Neural cell (in vitro differentiated cells): ENCODE measurements around the gene SPRN. TPM values are rescaled to one million over a fixed set of nuclear protein-coding genes. Genes with fewer than 3 reads are reported as not detected.

ENCODE experiments used
- H2AFZ ChIP-seq: fragments of 200-600, 300-800 bp; sonication (generic), shearing (Covaris generic); 2 replicates; pipeline ENCODE4 v1.6.0; 2014; ENCODE audit warnings: low read depth, mild to moderate bottlenecking, antibody characterized with exemption, low read length, moderate library complexity
- H3F3A ChIP-seq: fragments of 200-600 bp; shearing (Covaris generic); 2 replicates; pipeline ENCODE4 v1.6.1; 2016; ENCODE audit warnings: mild to moderate bottlenecking, moderate library complexity, mixed read lengths, antibody characterized with exemption, low read length; ENCODE audit not compliant: insufficient read depth, poor library complexity, severe bottlenecking
- H3K27ac ChIP-seq: fragments of 200-600, 300-800 bp; sonication (generic), shearing (Covaris generic); 2 replicates; pipeline ENCODE4 v1.5.1; 2014; ENCODE audit warnings: mild to moderate bottlenecking, low read length, moderate library complexity
- H3K27me3 ChIP-seq: fragments of 300-800, 200-600 bp; sonication (generic), shearing (Covaris generic); 2 replicates; pipeline ENCODE4 v1.6.0; 2014; ENCODE audit warnings: mild to moderate bottlenecking, low read depth, low read length, moderate library complexity; ENCODE audit not compliant: insufficient read depth
- H3K36me3 ChIP-seq: fragments of 300-800, 200-600 bp; sonication (generic), shearing (Covaris generic); 2 replicates; pipeline ENCODE4 v1.5.1; 2014; ENCODE audit warnings: mild to moderate bottlenecking, antibody characterized with exemption, low read length, moderate library complexity; ENCODE audit not compliant: insufficient read depth
- H3K4me2 ChIP-seq: fragments of 300-800, 200-600 bp; sonication (generic), shearing (Covaris generic); 2 replicates; pipeline ENCODE4 v1.6.0; 2014; ENCODE audit warnings: mild to moderate bottlenecking, low read length
- H3K4me3 ChIP-seq: fragments of 300-800, 200-600 bp; sonication (generic), shearing (Covaris generic); 2 replicates; pipeline ENCODE4 v1.5.1; 2014; ENCODE audit warnings: mild to moderate bottlenecking, low read length, moderate library complexity
- H3K79me2 ChIP-seq: fragments of 200-600 bp; shearing (Covaris generic); replicated peaks from 2 replicates; pipeline ENCODE4 v1.6.0; 2014; ENCODE audit warnings: mild to moderate bottlenecking, low read length, moderate library complexity; ENCODE audit not compliant: insufficient read depth
- H3K9ac ChIP-seq: fragments of 300-800, 200-600 bp; sonication (generic), shearing (Covaris generic); 2 replicates; pipeline ENCODE4 v1.6.1; 2016; ENCODE audit warnings: mild to moderate bottlenecking, low read length, mixed read lengths
- H3K9me2 ChIP-seq: fragments of 200-600 bp; shearing (Covaris generic); 2 replicates; pipeline ENCODE4 v1.6.1; 2016; ENCODE audit warnings: mild to moderate bottlenecking, low read length, mixed read lengths; ENCODE audit not compliant: insufficient read depth
- H3K9me3 ChIP-seq: fragments of 200-600, 300-800 bp; sonication (generic), shearing (Covaris generic); 2 replicates; pipeline ENCODE4 v1.6.1; 2016; ENCODE audit warnings: mild to moderate bottlenecking, mixed run types, low read length, moderate library complexity, mixed read lengths
- H4K20me1 ChIP-seq: fragments of 200-600 bp; shearing (Covaris generic); 2 replicates; pipeline ENCODE4 v1.6.1; 2016; ENCODE audit warnings: mild to moderate bottlenecking, mixed run types; ENCODE audit not compliant: insufficient read depth
- EP300 ChIP-seq: fragments of 450-650 bp; conservative IDR thresholded peaks from 2 replicates; pipeline ENCODE4 v1.6.1; 2014; ENCODE audit warnings: antibody characterized with exemption, mild to moderate bottlenecking, moderate library complexity; ENCODE audit not compliant: poor library complexity, severe bottlenecking
- EZH2 ChIP-seq: fragments of 200-600, 300-800 bp; shearing (Covaris generic), sonication (generic); IDR thresholded peaks from 2 replicates; pipeline ENCODE4 v1.6.1; 2014; ENCODE audit warnings: antibody characterized with exemption, low read length, borderline replicate concordance, mild to moderate bottlenecking; ENCODE audit not compliant: insufficient read depth, poor library complexity, severe bottlenecking
- MXI1 ChIP-seq: fragments of 450-650 bp; conservative IDR thresholded peaks from 2 replicates; pipeline ENCODE4 v1.6.1; 2014; ENCODE audit warnings: antibody characterized with exemption, mild to moderate bottlenecking; ENCODE audit not compliant: poor library complexity, severe bottlenecking
- POLR2AphosphoS5 ChIP-seq: IDR thresholded peaks from 2 replicates; pipeline ENCODE4 v1.6.1; 2012
- RAD21 ChIP-seq: fragments of 450-650 bp; conservative IDR thresholded peaks from 2 replicates; pipeline ENCODE4 v1.6.1; 2014; ENCODE audit warnings: antibody characterized with exemption, mild to moderate bottlenecking, moderate library complexity
- REST ChIP-seq: IDR thresholded peaks from 2 replicates; pipeline ENCODE4 v1.6.1; 2012; ENCODE audit warnings: borderline replicate concordance
- SMC3 ChIP-seq: fragments of 450-650 bp; conservative IDR thresholded peaks from 2 replicates; pipeline ENCODE4 v1.6.1; 2014; ENCODE audit warnings: antibody characterized with exemption, mild to moderate bottlenecking, moderate library complexity; ENCODE audit not compliant: poor library complexity
- TAF1 ChIP-seq: IDR thresholded peaks from 2 replicates; pipeline ENCODE4 v1.6.1; 2012; ENCODE audit warnings: low read depth
- polyA plus RNA-seq: library from polyadenylated mRNA; depleted of rRNA; stranded (reverse); fragments of >200 nt; gene quantifications from 2 replicates; pipeline ENCODE4 v1.2.3, GENCODE V29; 2014
- TF ChIP-seq, protein P1 (sequence below): fragments of 450-650 bp; IDR thresholded peaks from 2 replicates; pipeline ENCODE4 v1.5.1; 2014; ENCODE audit warnings: antibody characterized with exemption, mild to moderate bottlenecking, moderate library complexity; ENCODE audit not compliant: poor library complexity, severe bottlenecking

The SPRN gene
- polyA plus RNA-seq, 1 donor from 2014 or later = 1.1 TPM

DNA sequence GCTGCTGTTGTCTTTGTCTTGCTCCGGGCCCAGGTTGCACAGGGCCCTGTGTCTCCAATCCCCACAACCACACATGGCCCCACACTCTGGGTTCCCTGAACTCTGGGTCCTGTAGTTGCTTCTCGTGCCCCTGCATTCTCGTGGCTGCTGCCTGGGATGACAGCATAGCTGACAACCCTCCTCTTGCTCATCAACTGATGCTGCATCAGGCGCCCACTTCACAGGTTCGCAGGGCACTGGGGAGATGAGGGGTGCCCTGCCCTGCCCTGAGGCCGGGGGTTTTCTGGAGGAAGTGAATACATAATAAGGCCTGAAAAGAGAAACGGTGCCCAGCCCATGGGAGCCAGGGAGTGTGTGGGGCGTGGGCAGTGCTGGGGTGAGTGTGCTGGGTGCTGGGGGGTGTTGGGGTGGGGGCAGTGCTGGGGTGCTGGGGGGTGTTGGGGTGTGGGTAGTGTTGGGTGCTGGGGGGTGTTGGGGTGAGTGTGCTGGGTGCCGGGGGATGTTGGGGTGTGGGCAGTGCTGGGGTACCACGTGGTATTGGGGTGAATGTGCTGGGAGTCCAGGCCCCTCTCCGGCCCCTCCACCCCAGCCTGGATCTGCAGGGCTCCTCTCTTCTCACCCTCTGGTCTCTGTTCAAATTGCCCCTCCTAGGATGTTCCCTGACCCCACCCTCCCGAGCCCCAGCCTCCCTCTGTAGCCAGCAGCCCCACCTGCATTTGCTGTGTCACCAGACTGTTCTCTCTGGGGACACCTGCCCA, 32.5 kb downstream of the SPRN start:
- H4K20me1 ChIP-seq = no peaks in the 10 kb centered on the region
- H3K9ac ChIP-seq = no peak overlapping the region
- TF ChIP-seq TAF1 (no peak), EZH2 (no peak), RAD21 (no peak), SMC3 (no peak), EP300 (no peak), MXI1 (no peak), REST (no peak), POLR2AphosphoS5 (no peak)
- TF ChIP-seq, protein P1, sequence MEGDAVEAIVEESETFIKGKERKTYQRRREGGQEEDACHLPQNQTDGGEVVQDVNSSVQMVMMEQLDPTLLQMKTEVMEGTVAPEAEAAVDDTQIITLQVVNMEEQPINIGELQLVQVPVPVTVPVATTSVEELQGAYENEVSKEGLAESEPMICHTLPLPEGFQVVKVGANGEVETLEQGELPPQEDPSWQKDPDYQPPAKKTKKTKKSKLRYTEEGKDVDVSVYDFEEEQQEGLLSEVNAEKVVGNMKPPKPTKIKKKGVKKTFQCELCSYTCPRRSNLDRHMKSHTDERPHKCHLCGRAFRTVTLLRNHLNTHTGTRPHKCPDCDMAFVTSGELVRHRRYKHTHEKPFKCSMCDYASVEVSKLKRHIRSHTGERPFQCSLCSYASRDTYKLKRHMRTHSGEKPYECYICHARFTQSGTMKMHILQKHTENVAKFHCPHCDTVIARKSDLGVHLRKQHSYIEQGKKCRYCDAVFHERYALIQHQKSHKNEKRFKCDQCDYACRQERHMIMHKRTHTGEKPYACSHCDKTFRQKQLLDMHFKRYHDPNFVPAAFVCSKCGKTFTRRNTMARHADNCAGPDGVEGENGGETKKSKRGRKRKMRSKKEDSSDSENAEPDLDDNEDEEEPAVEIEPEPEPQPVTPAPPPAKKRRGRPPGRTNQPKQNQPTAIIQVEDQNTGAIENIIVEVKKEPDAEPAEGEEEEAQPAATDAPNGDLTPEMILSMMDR = no peak
- H3K4me2 ChIP-seq = no peak overlapping the region
- H3K9me2 ChIP-seq = no peaks in the 10 kb centered on the region
- peaks cover 6% of the 10 kb centered on the region for H3K79me2 ChIP-seq
- H3K36me3 ChIP-seq = no peaks in the 10 kb centered on the region
- H3K27me3 ChIP-seq = no peaks in the 10 kb centered on the region
- H3K4me3 ChIP-seq = no peak overlapping the region
- H2AFZ ChIP-seq = no peak overlapping the region
- no peaks in the 10 kb centered on the region for H3F3A ChIP-seq
- H3K27ac ChIP-seq = no peak overlapping the region
- H3K9me3 ChIP-seq = no peaks in the 10 kb centered on the region

GRCh38 chr10:133391249-133391635, 33.2 kb downstream of the SPRN start:
- no peaks in the 10 kb centered on the region for H3K9me3 ChIP-seq
- H3K27me3 ChIP-seq = no peaks in the 10 kb centered on the region
- H3K79me2 ChIP-seq = peaks cover 6% of the 10 kb centered on the region
- TF ChIP-seq REST (no peak), SMC3 (no peak), MXI1 (no peak), RAD21 (no peak), TAF1 (no peak), EP300 (no peak), EZH2 (no peak), POLR2AphosphoS5 (no peak)
- TF ChIP-seq, protein P1 = no peak
- H3K4me2 ChIP-seq = no peak overlapping the region
- no peak overlapping the region for H2AFZ ChIP-seq
- H3K36me3 ChIP-seq = no peaks in the 10 kb centered on the region
- H4K20me1 ChIP-seq = no peaks in the 10 kb centered on the region
- no peak overlapping the region for H3K9ac ChIP-seq
- H3K27ac ChIP-seq = no peak overlapping the region
- H3K4me3 ChIP-seq = no peak overlapping the region
- H3F3A ChIP-seq = no peaks in the 10 kb centered on the region
- no peaks in the 10 kb centered on the region for H3K9me2 ChIP-seq
